Vagina (tissue), 2 donors: ENCODE measurements around the gene GRM7. TPM values are rescaled to one million over a fixed set of nuclear protein-coding genes. Genes with fewer than 3 reads are reported as not detected.

Source experiments
- DNase-seq, 2 donors: peaks; one replicate each; pipeline ENCODE4 v3.0.0-alpha.2; 2017; ENCODE audit errors: extremely low spot score in 2 of 2
- H3K27ac ChIP-seq: fragments of 200-600 bp; sonication (generic); one replicate; pipeline ENCODE4 v1.5.1; 2019
- H3K27me3 ChIP-seq: fragments of 200-600 bp; sonication (generic); one replicate; pipeline ENCODE4 v1.5.1; 2019
- H3K36me3 ChIP-seq, 2 donors: fragments of 200-600 bp; sonication (generic); one replicate each; pipeline ENCODE4 v1.5.1; 2017 to 2019
- H3K4me1 ChIP-seq: fragments of 200-600 bp; sonication (generic); one replicate; pipeline ENCODE4 v1.5.1; 2019
- H3K4me3 ChIP-seq, 2 donors: fragments of 200-600 bp; sonication (generic); 1 replicate in 1 of 2; 2 replicates in 1 of 2; pipeline ENCODE4 v1.5.1; 2016 to 2019
- H3K9me3 ChIP-seq: fragments of 200-600 bp; sonication (generic); one replicate; pipeline ENCODE4 v1.5.1; 2019
- CTCF ChIP-seq, 3 experiments: fragments of 450-650 bp in 2 of 3; fragments of 200-600 bp in 1 of 3; sonication (generic) in 1 of 3; IDR thresholded peaks; one replicate each; pipeline ENCODE4 v1.5.1; 2017 to 2019; ENCODE audit warnings: antibody characterized with exemption in 3 of 3, mild to moderate bottlenecking in 2 of 3, moderate library complexity in 2 of 3
- POLR2A ChIP-seq, 2 donors: fragments of 450-650 bp; IDR thresholded peaks; one replicate each; pipeline ENCODE4 v1.6.1; 2017; ENCODE audit warnings: antibody characterized with exemption in 2 of 2, mild to moderate bottlenecking in 2 of 2, moderate library complexity in 2 of 2
- POLR2AphosphoS5 ChIP-seq, 2 donors: sonication (generic); formaldehyde crosslinking; IDR thresholded peaks; one replicate each; pipeline ENCODE4 v1.9.0; 2017; ENCODE audit warnings: antibody characterized with exemption in 2 of 2, mild to moderate bottlenecking in 2 of 2, low read depth in 1 of 2; ENCODE audit not compliant: insufficient read depth in 1 of 2
- intact Hi-C: fragments of 100-400 bp; cut with DNase I; formaldehyde crosslinking; loops from one replicate; pipeline ENCODE4 v1.15.1; 2023
- total RNA-seq: library from RNA; depleted of rRNA; stranded (reverse); fragments of >200 nt; gene quantifications from one replicate; pipeline ENCODE4 v1.2.3, GENCODE V29; 2016

Gene GRM7
- total RNA-seq, 1 donor from 2014 or later = 2.0 TPM

DNA sequence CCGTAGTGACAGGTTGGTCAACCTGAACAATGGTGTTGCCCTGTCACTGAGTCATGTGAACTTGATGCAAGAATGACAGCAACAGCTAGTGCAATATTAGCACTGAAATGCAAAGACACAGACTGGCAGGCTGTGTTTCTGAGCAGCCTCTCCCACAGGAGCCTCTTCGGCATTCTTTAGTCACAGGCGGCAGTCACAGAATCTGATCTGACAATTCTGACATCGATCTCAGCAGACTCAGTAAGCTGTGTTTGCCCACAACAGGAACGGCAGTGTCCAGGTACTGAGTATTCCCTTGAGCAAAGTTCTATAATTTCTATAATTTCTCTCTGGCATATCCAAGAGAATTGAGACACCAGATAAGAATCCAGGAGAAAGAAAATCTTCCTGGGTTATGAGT, 776.8 kb downstream of the GRM7 start:
- Histone ChIP-seq H3K9me3 (no peaks in the 10 kb centered on the region), H3K27me3 (no peaks in the 10 kb centered on the region), H3K27ac (no peak overlapping the region), H3K36me3 (no peaks in the 10 kb centered on the region), H3K4me1 (no peaks in the 10 kb centered on the region), H3K4me3 (no peak overlapping the region)
- no peak for DNase-seq
- intact Hi-C loops = no loop called here
- no peak for TF ChIP-seq CTCF (IDR thresholded peaks at IDR 0.05)
- no peak for TF ChIP-seq POLR2AphosphoS5 (IDR thresholded peaks at IDR 0.05; ENCODE audit: insufficient read depth in 1 of 2, low read depth in 1 of 2)
- no peak for TF ChIP-seq POLR2A (IDR thresholded peaks at IDR 0.05)

DNA sequence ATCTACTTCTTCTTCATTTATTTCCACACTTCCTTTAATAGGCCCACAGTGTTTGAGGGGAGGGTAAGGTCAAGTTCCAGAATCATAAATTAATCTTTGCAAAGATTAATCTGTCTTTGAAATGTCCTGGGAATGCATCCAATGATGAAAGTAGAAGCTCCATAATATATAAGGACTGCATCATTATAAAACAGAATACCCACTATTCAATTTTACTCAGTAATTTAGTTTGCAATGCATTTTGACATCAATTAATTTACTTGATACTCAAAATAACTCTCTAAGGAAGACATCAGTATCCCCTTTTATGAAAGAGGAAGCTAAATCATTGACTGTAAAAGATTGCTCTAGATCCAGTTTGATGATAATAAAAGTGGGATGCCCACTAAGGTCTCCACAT, 777.2 kb downstream of the GRM7 start:
- Histone ChIP-seq H3K27me3 (no peaks in the 10 kb centered on the region), H3K27ac (no peak overlapping the region), H3K9me3 (no peaks in the 10 kb centered on the region), H3K4me1 (no peaks in the 10 kb centered on the region), H3K4me3 (no peak overlapping the region), H3K36me3 (no peaks in the 10 kb centered on the region)
- intact Hi-C loops = no loop called here
- no peak for TF ChIP-seq POLR2AphosphoS5 (IDR thresholded peaks at IDR 0.05; ENCODE audit: insufficient read depth in 1 of 2, low read depth in 1 of 2)
- TF ChIP-seq CTCF (IDR thresholded peaks at IDR 0.05) = no peak
- no peak for TF ChIP-seq POLR2A (IDR thresholded peaks at IDR 0.05)
- DNase-seq = no peak

GRCh38 chr3:7640787-7641186, 779.9 kb downstream of the GRM7 start:
- Histone ChIP-seq H3K27me3 (no peaks in the 10 kb centered on the region), H3K27ac (no peak overlapping the region), H3K4me3 (no peak overlapping the region), H3K36me3 (no peaks in the 10 kb centered on the region), H3K4me1 (no peaks in the 10 kb centered on the region), H3K9me3 (no peaks in the 10 kb centered on the region)
- DNase-seq = no peak
- intact Hi-C loops = no loop called here
- no peak for TF ChIP-seq POLR2AphosphoS5 (IDR thresholded peaks at IDR 0.05; ENCODE audit: insufficient read depth in 1 of 2, low read depth in 1 of 2)
- TF ChIP-seq CTCF (IDR thresholded peaks at IDR 0.05) = no peak
- no peak for TF ChIP-seq POLR2A (IDR thresholded peaks at IDR 0.05)

DNA sequence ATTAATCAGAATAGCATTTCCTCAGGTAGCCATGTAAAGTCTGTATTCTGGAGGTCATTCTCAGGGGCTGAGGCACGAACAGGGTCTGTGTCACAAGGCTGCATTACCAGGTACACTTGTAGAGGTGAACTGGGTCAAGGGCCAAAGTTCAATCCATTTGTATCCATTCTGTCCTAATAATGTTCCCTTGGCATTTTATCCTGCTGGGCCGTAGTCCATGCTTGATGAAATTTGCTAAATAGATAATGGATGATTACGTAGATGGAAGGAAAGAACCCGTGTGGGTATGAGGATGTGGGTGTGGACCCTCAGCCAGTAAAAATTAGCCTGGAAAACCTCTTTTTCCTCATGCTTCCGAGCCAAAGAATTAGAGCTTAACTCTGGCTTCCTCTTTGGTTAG, 785.9 kb downstream of the GRM7 start:
- no peak for DNase-seq
- Histone ChIP-seq H3K9me3 (no peaks in the 10 kb centered on the region), H3K27ac (no peak overlapping the region), H3K36me3 (no peaks in the 10 kb centered on the region), H3K4me3 (no peak overlapping the region), H3K4me1 (no peaks in the 10 kb centered on the region), H3K27me3 (no peaks in the 10 kb centered on the region)
- TF ChIP-seq POLR2A (IDR thresholded peaks at IDR 0.05) (no peak), POLR2AphosphoS5 (IDR thresholded peaks at IDR 0.05; ENCODE audit: insufficient read depth in 1 of 2, low read depth in 1 of 2) (no peak), CTCF (IDR thresholded peaks at IDR 0.05) (no peak)
- intact Hi-C loops = no loop called here

- H3K36me3 ChIP-seq = no peaks in the 10 kb centered on the region
- no peak overlapping the region for H3K4me3 ChIP-seq
- TF ChIP-seq CTCF (IDR thresholded peaks at IDR 0.05) (no peak), POLR2A (IDR thresholded peaks at IDR 0.05) (no peak), POLR2AphosphoS5 (IDR thresholded peaks at IDR 0.05; ENCODE audit: insufficient read depth in 1 of 2, low read depth in 1 of 2) (no peak)
- H3K4me1 ChIP-seq = no peaks in the 10 kb centered on the region
- DNase-seq = no peak
- intact Hi-C loops = no loop called here
- H3K27ac ChIP-seq = no peak overlapping the region
- H3K9me3 ChIP-seq = no peaks in the 10 kb centered on the region
- no peaks in the 10 kb centered on the region for H3K27me3 ChIP-seq
Measured at GRCh38 chr3:7650466-7650865, 789.6 kb downstream of the GRM7 start.
